CD4-positive, alpha-beta T cell treated with Interferon gamma for 1 hour (primary cell): Measurements from ENCODE around the gene CHST1.

Experiments used
- DNase-seq: peaks from one replicate; pipeline ENCODE4 v3.0.0-alpha.2; 2020

The CHST1 gene

GRCh38 chr11:45673441-45673840 is 8.0 kb upstream of the CHST1 start:
- no peak for DNase-seq

GRCh38 chr11:45672593-45672992 is 7.2 kb upstream of the CHST1 start:
- no peak for DNase-seq

GRCh38 chr11:45671246-45672171 is 6.1 kb upstream of the CHST1 start:
- DNase-seq: no peak

GRCh38 chr11:45670386-45671135 is 5.1 kb upstream of the CHST1 start:
- no peak for DNase-seq

- DNase-seq: no peak
These were observed 4.5 kb upstream of the CHST1 start for GRCh38 chr11:45669956-45670355.

DNA sequence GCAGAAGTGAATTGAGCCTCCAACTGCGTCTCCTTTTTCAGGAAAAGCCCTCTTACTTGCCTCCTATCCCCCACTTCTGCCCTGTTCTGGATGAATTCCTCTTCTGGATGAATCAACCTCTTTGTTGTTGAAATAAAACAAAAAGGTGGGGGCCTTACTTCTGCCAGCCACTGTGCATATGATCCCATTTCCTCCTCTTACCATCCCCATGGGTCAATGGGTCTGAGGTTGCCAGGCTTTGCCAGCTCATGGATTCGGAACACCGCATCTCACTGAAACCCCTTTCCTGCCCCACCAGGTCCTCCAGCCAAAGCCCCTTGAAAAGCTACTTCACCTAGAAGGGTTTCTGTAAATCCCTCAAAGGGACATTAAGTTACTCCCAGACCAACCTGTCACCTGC is 3.7 kb upstream of the CHST1 start:
- DNase-seq: no peak

DNA sequence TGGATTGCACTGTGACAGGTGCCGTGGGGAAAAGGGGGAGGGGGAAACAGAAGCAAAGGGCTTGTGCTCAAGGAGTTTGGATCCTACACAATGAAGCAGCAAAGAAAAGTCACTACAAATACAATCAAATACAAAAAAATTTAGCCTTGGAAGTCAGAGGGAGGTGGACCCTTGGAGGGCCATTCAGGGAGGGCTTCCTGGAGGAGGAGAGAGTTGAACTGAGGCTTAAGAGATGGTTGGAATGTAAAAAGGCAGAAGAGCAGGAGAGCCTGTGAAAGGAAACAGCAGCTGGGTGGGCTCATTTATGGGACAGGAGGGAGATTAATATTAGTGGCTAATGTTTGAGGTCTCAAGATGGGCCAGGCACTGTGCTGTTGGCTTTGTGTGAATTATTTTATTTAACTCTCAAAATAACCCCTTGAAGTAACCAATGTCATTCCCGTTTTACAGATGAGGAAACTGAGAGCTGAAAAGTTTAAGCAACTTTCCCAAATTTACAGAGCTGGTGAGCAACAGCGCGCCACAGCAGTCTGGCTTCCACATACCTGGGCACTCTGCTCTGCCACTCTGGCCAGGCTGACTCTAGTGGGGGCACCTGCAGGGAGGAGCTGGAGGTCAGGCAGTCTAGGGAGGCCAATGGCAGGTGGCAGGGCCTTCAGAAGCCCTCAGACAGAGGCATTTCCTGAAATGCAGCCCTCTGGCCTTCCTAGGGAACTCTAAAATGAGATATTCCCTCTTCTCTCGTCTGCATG is 2.7 kb upstream of the CHST1 start:
- no peak for DNase-seq

- no peak for DNase-seq
These were observed 1.5 kb upstream of the CHST1 start for GRCh38 chr11:45666648-45667642.

GRCh38 chr11:45665933-45666647 is 668 bp upstream of the CHST1 start:
- DNase-seq: no peak

- DNase-seq: no peak
These were observed 831 bp downstream of the CHST1 start for GRCh38 chr11:45664376-45665205.

GRCh38 chr11:45663486-45664375 is 1.7 kb downstream of the CHST1 start:
- DNase-seq: no peak

DNA sequence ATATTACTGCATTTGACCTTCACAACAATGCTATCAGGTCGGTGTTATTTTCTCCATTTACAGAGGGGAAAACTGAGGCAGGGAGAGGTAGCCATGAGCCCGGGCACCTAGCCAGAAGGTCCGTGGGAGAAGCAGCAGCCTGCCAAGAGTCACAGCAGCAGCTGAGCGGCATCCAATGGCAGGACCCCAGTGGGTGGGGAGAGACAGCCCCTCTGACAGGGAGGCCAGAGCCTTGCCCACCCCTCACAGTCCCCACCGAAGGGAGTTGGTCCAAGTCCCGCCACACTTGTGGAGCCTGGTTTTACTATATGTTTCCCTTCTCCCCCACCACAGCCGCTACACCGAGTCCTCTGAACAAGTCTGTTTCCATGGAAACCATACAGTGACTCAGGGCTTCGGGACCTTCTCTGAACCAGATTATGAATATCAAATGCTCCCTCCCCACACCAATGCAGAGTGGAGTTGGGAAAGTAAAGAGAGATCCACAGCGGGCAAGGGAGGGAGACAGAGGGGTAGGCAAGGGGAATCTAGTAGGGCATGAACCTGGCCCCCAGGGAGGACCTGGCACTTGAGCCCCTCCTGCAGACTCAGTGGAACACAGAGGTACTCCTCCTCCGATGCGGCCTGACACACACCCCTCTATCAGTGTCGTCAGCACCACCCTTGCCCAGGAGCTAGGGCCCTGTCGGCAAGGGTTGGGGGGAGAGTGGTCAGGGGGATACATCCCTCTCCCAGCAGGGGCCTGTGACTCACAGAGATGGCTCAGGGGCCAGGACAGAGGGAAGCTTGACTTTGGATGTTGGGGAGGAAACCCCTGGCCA is 2.5 kb downstream of the CHST1 start:
- no peak for DNase-seq

- no peak for DNase-seq
These were observed 3.2 kb downstream of the CHST1 start for GRCh38 chr11:45662096-45662664.

DNA sequence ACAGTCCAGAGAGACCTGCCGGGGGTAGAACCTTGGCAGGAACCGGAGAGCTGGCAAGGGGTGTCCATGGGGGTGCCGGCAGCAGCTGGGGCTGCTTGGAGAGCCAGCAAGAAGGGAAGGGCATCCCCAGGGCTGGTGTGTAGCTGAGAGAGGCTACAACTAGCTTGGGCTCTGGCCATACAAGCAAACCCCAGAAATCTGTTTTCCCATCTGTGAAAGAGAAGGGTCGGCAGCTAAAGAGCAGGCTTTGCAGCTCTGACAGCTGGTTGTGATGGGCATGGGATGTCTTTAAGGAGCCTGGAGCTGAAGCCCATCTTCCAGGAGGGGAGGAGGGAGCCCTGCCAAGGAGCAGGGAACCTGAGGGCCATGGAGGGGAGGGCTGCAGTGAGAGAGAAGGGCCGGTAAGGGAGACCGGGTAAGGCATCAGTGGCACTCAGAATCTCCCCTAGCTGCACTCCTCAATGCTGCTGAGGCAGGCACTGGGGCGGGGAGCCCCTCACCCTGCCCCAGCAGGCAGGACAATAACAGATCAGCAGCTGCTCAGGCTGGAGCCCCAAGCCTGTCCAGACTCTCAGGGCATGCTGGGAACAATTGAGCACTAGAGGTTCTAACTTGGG is 3.9 kb downstream of the CHST1 start:
- no peak for DNase-seq

DNA sequence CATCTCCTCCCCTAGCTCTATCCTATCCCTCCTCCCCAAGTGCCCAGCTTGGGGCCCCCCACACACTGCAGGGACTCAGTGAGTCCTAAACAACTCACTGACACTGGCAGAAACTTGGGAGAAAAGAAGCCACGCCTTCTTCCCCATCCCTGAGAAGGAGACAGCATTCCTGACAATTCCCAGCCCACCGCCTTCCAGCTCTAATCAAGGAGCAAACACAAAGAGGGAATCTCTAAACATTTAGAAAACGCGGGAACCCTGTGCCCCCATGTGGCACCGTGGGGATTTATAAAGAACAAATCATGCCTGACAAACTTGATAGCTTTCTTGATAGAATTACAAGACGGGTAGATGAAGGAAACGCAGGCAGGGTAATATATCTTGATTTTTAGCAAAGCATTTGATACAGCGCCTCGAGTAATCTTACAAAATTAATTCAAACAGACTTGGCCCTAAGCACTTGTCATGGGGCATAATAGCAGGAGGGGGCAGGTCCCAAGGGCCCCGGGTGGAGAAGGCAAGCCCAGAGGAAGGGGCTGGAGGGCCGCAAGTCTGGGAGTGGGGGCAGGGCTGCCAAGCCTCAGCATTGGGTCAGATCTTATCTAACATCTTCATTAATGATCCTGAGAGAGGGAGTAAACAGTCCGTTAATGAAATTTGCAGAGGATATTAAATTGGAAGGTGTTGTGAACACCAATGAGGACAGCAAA is 4.5 kb downstream of the CHST1 start:
- no peak for DNase-seq

DNA sequence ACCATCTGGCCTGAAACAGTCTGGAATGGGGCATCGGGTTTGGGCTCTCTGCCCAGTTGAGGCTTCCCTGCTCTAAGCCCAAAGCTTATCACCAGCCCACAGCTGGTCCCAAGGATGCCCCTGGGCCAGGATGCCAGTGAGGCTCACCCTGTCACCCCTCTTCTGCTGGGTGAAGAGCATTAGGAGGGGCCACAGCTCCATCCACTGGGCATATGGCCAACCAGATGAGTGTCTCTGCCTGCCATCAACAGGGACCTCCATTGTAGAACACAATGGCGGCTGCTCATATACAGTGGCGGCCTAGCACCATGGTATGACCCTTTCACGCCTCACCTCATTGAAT is 5.6 kb downstream of the CHST1 start:
- no peak for DNase-seq
